Measurements from ENCODE around the gene TRIM6. TPM values are rescaled to one million over a fixed set of nuclear protein-coding genes. Genes with fewer than 3 reads are reported as not detected.
"Not testable (repeated sequence)": the region's sequence is repeated elsewhere in the genome, so short reads cannot be mapped to it uniquely, and the experiment has no call there.

Gene TRIM6
- total RNA-seq, 4 donors from 2014 or later: 1.7 to 9.9 (median 6.4) TPM

DNA sequence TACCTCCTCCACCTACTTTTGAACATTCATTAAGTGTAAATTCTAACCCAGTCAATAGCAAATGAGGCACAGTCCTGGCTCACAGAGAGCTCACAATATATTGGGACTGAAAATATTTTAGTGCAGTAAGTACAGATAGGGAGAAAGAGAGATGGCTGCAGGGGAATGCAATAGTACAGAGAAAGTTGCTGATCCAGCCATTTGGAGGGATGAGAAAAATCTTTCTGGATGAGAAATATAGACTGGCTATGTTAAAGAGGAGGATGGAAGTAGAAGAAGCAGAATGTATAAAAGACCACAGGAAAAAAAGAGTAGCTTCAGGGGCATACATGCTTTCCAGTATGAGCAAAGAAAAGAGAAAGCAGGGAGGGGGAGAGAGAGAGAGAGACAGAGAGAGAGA is 19.3 kb upstream of the TRIM6 start:
- no peak overlapping the region for H3K27ac ChIP-seq
- no peaks in the 10 kb centered on the region for H3K36me3 ChIP-seq
- no peaks in the 10 kb centered on the region for H3K4me1 ChIP-seq
- intact Hi-C loops (cut with DNase I): no loop called here
- TF ChIP-seq, protein P1, sequence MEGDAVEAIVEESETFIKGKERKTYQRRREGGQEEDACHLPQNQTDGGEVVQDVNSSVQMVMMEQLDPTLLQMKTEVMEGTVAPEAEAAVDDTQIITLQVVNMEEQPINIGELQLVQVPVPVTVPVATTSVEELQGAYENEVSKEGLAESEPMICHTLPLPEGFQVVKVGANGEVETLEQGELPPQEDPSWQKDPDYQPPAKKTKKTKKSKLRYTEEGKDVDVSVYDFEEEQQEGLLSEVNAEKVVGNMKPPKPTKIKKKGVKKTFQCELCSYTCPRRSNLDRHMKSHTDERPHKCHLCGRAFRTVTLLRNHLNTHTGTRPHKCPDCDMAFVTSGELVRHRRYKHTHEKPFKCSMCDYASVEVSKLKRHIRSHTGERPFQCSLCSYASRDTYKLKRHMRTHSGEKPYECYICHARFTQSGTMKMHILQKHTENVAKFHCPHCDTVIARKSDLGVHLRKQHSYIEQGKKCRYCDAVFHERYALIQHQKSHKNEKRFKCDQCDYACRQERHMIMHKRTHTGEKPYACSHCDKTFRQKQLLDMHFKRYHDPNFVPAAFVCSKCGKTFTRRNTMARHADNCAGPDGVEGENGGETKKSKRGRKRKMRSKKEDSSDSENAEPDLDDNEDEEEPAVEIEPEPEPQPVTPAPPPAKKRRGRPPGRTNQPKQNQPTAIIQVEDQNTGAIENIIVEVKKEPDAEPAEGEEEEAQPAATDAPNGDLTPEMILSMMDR (IDR thresholded peaks at IDR 0.05): no peak
- no peak for TF ChIP-seq POLR2A (IDR thresholded peaks at IDR 0.05)
- H3K9me3 ChIP-seq: no peaks in the 10 kb centered on the region
- no peak overlapping the region for H3K4me3 ChIP-seq
- no peaks in the 10 kb centered on the region for H3K27me3 ChIP-seq
- no peak for DNase-seq

DNA sequence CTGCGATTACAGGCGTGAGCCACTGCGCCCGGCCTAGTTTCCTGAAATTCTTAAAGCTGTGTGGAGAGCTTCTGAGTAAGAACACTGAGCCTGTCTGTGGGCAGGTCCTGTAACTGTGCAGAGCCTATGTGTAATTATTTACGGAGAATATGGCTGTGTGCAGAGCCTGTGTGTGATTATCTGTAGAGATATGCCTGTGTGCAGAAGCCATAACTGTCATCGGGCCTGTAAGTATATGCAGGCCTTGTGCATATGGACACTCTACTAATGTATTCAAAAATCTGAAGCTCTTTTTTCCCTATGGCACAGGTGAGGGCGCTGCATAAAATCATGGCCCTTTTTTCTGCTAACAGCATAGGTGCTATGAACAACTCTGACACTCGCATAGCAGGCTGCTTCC is 15.9 kb upstream of the TRIM6 start, which contains the start of gene OR52B6:
Gene OR52B6 (plus strand): TSS at position 301 of the 400 bp plus-strand sequence. CDS start 0 bp downstream, at position 301.
- DNase-seq: no peak
- WGBS, 2 donors: 91 to 94% methylated on average over 6 to 7 of the region's 8 CpGs
- no peaks in the 10 kb centered on the region for H3K4me1 ChIP-seq
- intact Hi-C loops (cut with DNase I): no loop called here
- no peak within 1 kb of the TSS for H3K27ac ChIP-seq
- H3K36me3 ChIP-seq: no peaks in the 10 kb centered on the region
- TF ChIP-seq POLR2A (IDR thresholded peaks at IDR 0.05): no peak
- TF ChIP-seq, protein P1 (IDR thresholded peaks at IDR 0.05): no peak
- no peaks in the 10 kb centered on the region for H3K9me3 ChIP-seq
- H3K4me3 ChIP-seq: no peak within 1 kb of the TSS
- H3K27me3 ChIP-seq: no peaks in the 10 kb centered on the region

DNA sequence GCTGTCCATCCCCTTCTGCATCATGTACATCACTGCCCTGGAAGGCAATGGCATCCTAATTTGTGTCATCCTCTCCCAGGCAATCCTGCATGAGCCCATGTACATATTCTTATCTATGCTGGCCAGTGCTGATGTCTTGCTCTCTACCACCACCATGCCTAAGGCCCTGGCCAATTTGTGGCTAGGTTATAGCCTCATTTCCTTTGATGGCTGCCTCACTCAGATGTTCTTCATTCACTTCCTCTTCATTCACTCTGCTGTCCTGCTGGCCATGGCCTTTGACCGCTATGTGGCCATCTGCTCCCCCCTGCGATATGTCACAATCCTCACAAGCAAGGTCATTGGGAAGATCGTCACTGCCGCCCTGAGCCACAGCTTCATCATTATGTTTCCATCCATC is 15.4 kb upstream of the TRIM6 start:
- intact Hi-C loops (cut with DNase I): no loop called here
- DNase-seq: no peak
- 72 to 85% methylated on average over 4 of the region's 4 CpGs for WGBS, 2 donors
- no peaks in the 10 kb centered on the region for H3K36me3 ChIP-seq
- no peak overlapping the region for H3K27ac ChIP-seq
- H3K9me3 ChIP-seq: no peaks in the 10 kb centered on the region
- no peaks in the 10 kb centered on the region for H3K27me3 ChIP-seq
- no peak overlapping the region for H3K4me3 ChIP-seq
- H3K4me1 ChIP-seq: no peaks in the 10 kb centered on the region
- TF ChIP-seq, protein P1 (IDR thresholded peaks at IDR 0.05): no peak
- no peak for TF ChIP-seq POLR2A (IDR thresholded peaks at IDR 0.05)

DNA sequence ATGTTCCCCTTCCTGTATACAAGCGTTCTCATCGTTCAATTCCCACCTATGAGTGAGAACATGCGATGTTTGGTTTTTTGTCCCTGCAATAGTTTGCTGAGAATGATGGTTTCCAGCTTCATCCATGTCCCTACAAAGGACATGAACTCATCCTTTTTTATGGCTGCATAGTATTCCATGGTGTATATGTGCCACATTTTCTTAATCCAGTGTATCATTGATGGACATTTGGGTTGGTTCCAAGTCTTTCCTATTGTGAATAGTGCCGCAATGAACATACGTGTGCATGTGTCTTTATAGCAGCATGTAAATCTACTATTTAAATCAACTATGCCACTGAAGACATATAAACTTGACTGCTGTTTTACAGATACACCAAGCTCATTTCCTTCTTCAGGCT is 12.0 kb upstream of the TRIM6 start:
- WGBS, 2 donors: 71 to 82% methylated on average over 5 of the region's 5 CpGs
- H3K9me3 ChIP-seq; intact Hi-C loops (cut with DNase I): not testable (repeated sequence)

DNA sequence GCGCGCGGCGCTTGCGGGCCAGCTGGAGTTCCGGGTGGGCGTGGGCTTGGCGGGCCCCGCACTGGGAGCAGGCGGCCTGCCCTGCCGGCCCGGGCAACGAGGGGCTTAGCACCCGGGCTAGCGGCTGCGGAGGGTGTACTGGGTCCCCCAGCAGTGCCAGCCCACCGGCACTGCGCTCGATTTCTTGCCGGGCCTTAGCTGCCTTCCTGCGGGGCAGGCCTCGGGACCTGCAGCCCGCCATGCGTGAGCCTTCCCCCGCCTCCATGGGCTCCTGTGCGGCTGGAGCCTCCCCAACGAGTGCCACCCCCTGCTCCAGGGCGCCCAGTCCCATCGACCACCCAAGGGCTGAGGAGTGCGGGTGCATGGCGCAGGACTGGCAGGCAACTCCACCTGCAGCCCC is 6.5 kb upstream of the TRIM6 start:
- H3K9me3 ChIP-seq; H3K27me3 ChIP-seq; intact Hi-C loops (cut with DNase I); H3K36me3 ChIP-seq; DNase-seq; H3K4me1 ChIP-seq; H3K27ac ChIP-seq; H3K4me3 ChIP-seq: not testable (repeated sequence)
- no CpG with 5 or more reads among the region's 31 CpGs for WGBS, 2 donors

More for the DNA sequence above, 12.0 kb upstream of the TRIM6 start:
- not testable (repeated sequence) for H3K4me1 ChIP-seq, H3K4me3 ChIP-seq, H3K27me3 ChIP-seq, H3K36me3 ChIP-seq, H3K27ac ChIP-seq, DNase-seq

DNA sequence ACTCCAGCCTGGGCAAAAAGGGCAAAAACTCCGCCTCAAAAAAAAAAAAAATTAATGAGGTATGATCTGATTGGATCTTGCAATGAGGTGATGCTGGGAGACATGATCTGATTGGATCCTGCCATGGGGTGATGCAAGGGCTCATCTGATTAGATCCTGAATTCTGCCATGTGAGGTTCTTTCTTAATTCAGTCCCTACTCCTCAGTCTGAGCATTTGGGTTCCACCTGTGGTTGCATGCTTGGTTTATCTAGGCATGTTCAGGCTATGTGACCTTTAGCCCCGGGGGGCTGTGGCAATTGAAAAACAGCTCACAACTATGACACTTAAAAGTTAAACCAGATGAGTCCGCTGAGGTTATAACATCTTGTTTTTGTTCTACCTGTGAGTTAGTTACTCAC is 4.8 kb upstream of the TRIM6 start:
- Histone ChIP-seq H3K4me1 (peaks cover 0 to 9% (median 0%) of the 10 kb centered on the region in 3 donors), H3K27me3 (no peaks in the 10 kb centered on the region), H3K36me3 (no peaks in the 10 kb centered on the region), H3K4me3 (no peak overlapping the region), H3K9me3 (no peaks in the 10 kb centered on the region), H3K27ac (no peak overlapping the region)
- intact Hi-C loops (cut with DNase I): no loop called here
- 49 to 64% methylated on average over 3 of the region's 3 CpGs for WGBS, 2 donors
- no peak for DNase-seq
- TF ChIP-seq POLR2A (IDR thresholded peaks at IDR 0.05): no peak
- TF ChIP-seq, protein P1 (IDR thresholded peaks at IDR 0.05): no peak

Measured in esophagus squamous epithelium (tissue), 5 donors.